Gastroesophageal sphincter (tissue), 3 donors: Measurements from ENCODE around the gene RNF141.

Source experiments
- POLR2A ChIP-seq, 2 donors: fragments of 450-650 bp; IDR thresholded peaks; one replicate each; pipeline ENCODE4 v1.6.1; 2017; ENCODE audit warnings: antibody characterized with exemption in 2 of 2, mild to moderate bottlenecking in 2 of 2, moderate library complexity in 1 of 2
- POLR2AphosphoS5 ChIP-seq: sonication (generic); formaldehyde crosslinking; IDR thresholded peaks from one replicate; pipeline ENCODE4 v1.6.1; 2017; ENCODE audit warnings: antibody characterized with exemption
- TF ChIP-seq, protein P1 (sequence below), 4 experiments: fragments of 200-600 bp in 2 of 4; fragments of 450-650 bp in 2 of 4; sonication (generic) in 1 of 4; IDR thresholded peaks; one replicate each; pipeline ENCODE4 v1.5.1; 2017 to 2019; ENCODE audit warnings: antibody characterized with exemption in 4 of 4, mild to moderate bottlenecking in 2 of 4, moderate library complexity in 2 of 4

DNA sequence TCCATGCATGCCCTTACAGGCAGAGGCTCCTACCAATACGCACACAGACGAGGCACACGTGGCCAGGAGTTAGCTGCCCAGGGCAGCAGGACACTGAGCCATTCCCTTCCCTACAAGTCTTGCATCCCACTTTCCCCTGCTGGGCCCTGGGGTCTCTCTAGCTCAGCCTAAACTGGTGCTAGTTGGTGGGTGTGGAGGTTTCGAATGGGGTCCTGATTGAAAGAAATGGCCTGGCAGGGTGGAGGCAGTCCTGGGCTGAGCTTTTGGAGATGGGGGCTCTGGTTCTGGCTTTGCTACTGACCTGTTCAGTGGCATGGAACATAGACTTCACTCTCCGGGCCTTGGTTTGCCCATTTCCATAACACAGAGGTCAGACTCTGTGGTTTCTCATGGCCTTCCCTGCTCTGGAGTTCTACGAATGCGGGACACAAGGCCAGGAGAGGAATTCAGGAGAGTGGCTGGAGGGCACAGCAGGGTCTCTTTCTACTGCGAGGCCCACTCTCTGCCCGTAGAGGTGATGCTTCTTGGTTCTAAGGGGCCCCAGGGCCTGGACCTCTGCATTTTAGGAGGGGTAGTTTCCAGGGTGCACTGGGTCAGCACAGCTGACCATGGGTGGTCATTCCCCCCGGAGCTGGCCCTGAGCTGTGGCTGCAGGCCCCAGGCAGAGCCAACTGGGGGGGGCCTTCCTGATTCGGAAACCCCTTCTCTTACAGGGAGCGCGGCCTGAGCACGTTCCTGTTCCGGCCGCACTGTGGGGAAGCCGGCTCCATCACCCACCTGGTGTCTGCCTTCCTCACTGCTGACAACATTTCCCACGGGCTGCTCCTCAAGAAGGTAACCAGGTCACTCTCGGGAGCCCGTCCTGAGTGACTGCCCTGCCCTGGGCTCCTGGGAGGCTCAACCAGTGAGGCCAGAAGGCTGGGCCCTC is 40.0 kb downstream of the RNF141 start:
- TF ChIP-seq, protein P1, sequence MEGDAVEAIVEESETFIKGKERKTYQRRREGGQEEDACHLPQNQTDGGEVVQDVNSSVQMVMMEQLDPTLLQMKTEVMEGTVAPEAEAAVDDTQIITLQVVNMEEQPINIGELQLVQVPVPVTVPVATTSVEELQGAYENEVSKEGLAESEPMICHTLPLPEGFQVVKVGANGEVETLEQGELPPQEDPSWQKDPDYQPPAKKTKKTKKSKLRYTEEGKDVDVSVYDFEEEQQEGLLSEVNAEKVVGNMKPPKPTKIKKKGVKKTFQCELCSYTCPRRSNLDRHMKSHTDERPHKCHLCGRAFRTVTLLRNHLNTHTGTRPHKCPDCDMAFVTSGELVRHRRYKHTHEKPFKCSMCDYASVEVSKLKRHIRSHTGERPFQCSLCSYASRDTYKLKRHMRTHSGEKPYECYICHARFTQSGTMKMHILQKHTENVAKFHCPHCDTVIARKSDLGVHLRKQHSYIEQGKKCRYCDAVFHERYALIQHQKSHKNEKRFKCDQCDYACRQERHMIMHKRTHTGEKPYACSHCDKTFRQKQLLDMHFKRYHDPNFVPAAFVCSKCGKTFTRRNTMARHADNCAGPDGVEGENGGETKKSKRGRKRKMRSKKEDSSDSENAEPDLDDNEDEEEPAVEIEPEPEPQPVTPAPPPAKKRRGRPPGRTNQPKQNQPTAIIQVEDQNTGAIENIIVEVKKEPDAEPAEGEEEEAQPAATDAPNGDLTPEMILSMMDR (IDR thresholded peaks at IDR 0.05), result no peak
- TF ChIP-seq POLR2AphosphoS5 (no peak), POLR2A (IDR thresholded peaks at IDR 0.05) (no peak)
